HCT116 (cell line): ENCODE results near the gene CBFA2T3. TPM values are rescaled to one million over a fixed set of nuclear protein-coding genes. Genes with fewer than 3 reads are reported as not detected.

Experiments
- ATAC-seq: fragments of 200-7000 bp; cut with Tn5 transposase; 2 replicates; pipeline ENCODE4 v1.9.1; 2020; ENCODE audit warnings: mild to moderate bottlenecking, moderate library complexity
- BruUV-seq: library from RNA; stranded (reverse); fragments of 400-500 nt; replicated peaks from 2 replicates; lab custom pipeline; 2021; lab: Mats Ljungman, UMichigan
- CTCF ChIA-PET: fragments of 300-600 bp; sonication (Branson Sonifier 250); formaldehyde crosslinking; loops from one replicate; lab custom pipeline; 2021; ENCODE audit warnings: antibody characterized with exemption; lab: Charles Lee
- POLR2A ChIA-PET: fragments of 300-600, 350-600 bp; sonication (Branson Sonifier 250); formaldehyde crosslinking; loops from one replicate; lab custom pipeline; 2021; ENCODE audit warnings: antibody characterized with exemption; lab: Charles Lee
- RAD21 ChIA-PET, 2 experiments: fragments of 300-600 bp; sonication (Branson Sonifier 250); formaldehyde crosslinking; loops; one replicate each; lab custom pipeline; 2023; ENCODE audit warnings: low total read pairs in 2 of 2; ENCODE audit not compliant: uncharacterized antibody in 2 of 2, unreplicated experiment in 2 of 2, low non-redundant PET in 1 of 2; lab: Charles Lee
- DNase-seq: peaks from one replicate; pipeline ENCODE4 v3.0.0-alpha.2; 2010; ENCODE audit warnings: low read depth, low spot score
- H2AFZ ChIP-seq: fragments of 200-600 bp; shearing (Covaris generic), sonication (generic); 2 replicates; pipeline ENCODE4 v1.6.1; 2017; ENCODE audit warnings: low read depth, mixed run types, mixed read lengths, antibody characterized with exemption, low read length; ENCODE audit not compliant: poor library complexity, severe bottlenecking
- H3K27ac ChIP-seq: 2 replicates; pipeline ENCODE4 v1.5.1; 2012; ENCODE audit warnings: low read depth, low read length
- H3K27me3 ChIP-seq: fragments of 200-600 bp; sonication (generic); 2 replicates; pipeline ENCODE4 v1.6.1; 2016; ENCODE audit warnings: mixed run types, low read length, mixed read lengths; ENCODE audit not compliant: insufficient read depth
- H3K36me3 ChIP-seq, 2 experiments: fragments of 200-500 bp in 1 of 2; fragments of 200-600 bp in 1 of 2; sonication (Bioruptor generic) in 1 of 2; sonication (generic) in 1 of 2; 2 replicates each; pipeline versions ENCODE4 v1.5.1 to v1.6.1; 2014 to 2016; ENCODE audit warnings: low read length in 2 of 2, inconsistent platforms in 1 of 2, mixed read lengths in 1 of 2, mixed run types in 1 of 2; ENCODE audit not compliant: insufficient read depth in 2 of 2, control insufficient read depth in 1 of 2
- H3K4me1 ChIP-seq, 2 experiments: fragments of 200-600 bp in 1 of 2; sonication (generic) in 1 of 2; 2 replicates each; pipeline versions ENCODE4 v1.5.1 to v1.6.1; 2012 to 2017; ENCODE audit warnings: low read length in 2 of 2, inconsistent platforms in 1 of 2, mild to moderate bottlenecking in 1 of 2, mixed read lengths in 1 of 2, mixed run types in 1 of 2, moderate library complexity in 1 of 2; ENCODE audit not compliant: insufficient read depth in 2 of 2, control insufficient read depth in 1 of 2
- H3K4me2 ChIP-seq: fragments of 200-600 bp; sonication (generic); 2 replicates; pipeline ENCODE4 v1.6.1; 2017; ENCODE audit warnings: mixed run types, low read length, mixed read lengths
- H3K4me3 ChIP-seq, 2 experiments: fragments of 200-600 bp in 1 of 2; sonication (generic) in 1 of 2; replicated peaks in 1 of 2; 2 replicates each; pipeline ENCODE4 v1.5.1; 2011 to 2016; ENCODE audit warnings: low read length in 2 of 2, control low read depth in 1 of 2, low read depth in 1 of 2, mild to moderate bottlenecking in 1 of 2, mixed read lengths in 1 of 2, mixed run types in 1 of 2
- H3K79me2 ChIP-seq: fragments of 200-600 bp; sonication (generic); 2 replicates; pipeline ENCODE4 v1.6.1; 2017; ENCODE audit warnings: mild to moderate bottlenecking, mixed run types, low read length, moderate library complexity, mixed read lengths; ENCODE audit not compliant: insufficient read depth
- H3K9ac ChIP-seq: fragments of 200-600 bp; sonication (generic); 2 replicates; pipeline ENCODE4 v1.6.1; 2016; ENCODE audit warnings: low read length, mixed read lengths
- H3K9me2 ChIP-seq: fragments of 200-600 bp; sonication (generic), shearing (Covaris generic); 2 replicates; pipeline ENCODE4 v1.6.1; 2017; ENCODE audit warnings: mixed run types, mild to moderate bottlenecking, moderate library complexity; ENCODE audit not compliant: insufficient read depth
- H3K9me3 ChIP-seq, 2 experiments: fragments of 200-500 bp in 1 of 2; fragments of 200-600 bp in 1 of 2; sonication (Bioruptor generic) in 1 of 2; sonication (generic) in 1 of 2; 2 replicates each; pipeline ENCODE4 v1.6.1; 2014 to 2017; ENCODE audit warnings: low read length in 2 of 2, mixed read lengths in 2 of 2, inconsistent platforms in 1 of 2, low read depth in 1 of 2, mild to moderate bottlenecking in 1 of 2, mixed run types in 1 of 2, moderate library complexity in 1 of 2; ENCODE audit not compliant: control insufficient read depth in 1 of 2, insufficient read depth in 1 of 2
- H4K20me1 ChIP-seq: fragments of 200-600 bp; sonication (generic), shearing (Covaris generic); 2 replicates; pipeline ENCODE4 v1.6.1; 2017; ENCODE audit warnings: mixed run types, mild to moderate bottlenecking, moderate library complexity; ENCODE audit not compliant: insufficient read depth
- MAX ChIP-seq: IDR thresholded peaks from 2 replicates; pipeline ENCODE4 v1.6.1; 2012
- REST ChIP-seq: IDR thresholded peaks from 2 replicates; pipeline ENCODE4 v1.6.1; 2012; ENCODE audit warnings: low read depth
- SIN3A ChIP-seq: IDR thresholded peaks from 2 replicates; pipeline ENCODE4 v1.6.1; 2012; ENCODE audit warnings: low read depth
- intact Hi-C: fragments of 100-400 bp; cut with micrococcal nuclease; formaldehyde crosslinking; loops from 2 replicates; pipeline ENCODE4 v1.10.0; 2022
- total RNA-seq: library from RNA; stranded (reverse); gene quantifications from one replicate; pipeline ENCODE4 v1.2.1, GENCODE V29; 2021; ENCODE audit not compliant: unreplicated experiment

The CBFA2T3 gene
- total RNA-seq, 1 experiment from 2014 or later = 19.1 TPM

- no peak overlapping the region for H3K27ac ChIP-seq
- intact Hi-C loops = no loop called here
- no TSS peak for BruUV-seq
- H3K9ac ChIP-seq = no peak overlapping the region
- H2AFZ ChIP-seq = no peak overlapping the region
- no peaks in the 10 kb centered on the region for H3K36me3 ChIP-seq
- TF ChIP-seq REST = no peak
- TF ChIP-seq, all 23 proteins: peak for 0
- ChIA-PET CTCF (interaction anchor here (1.6 kb wide), 1 partner anchor 12 kb away, joined by 4 read pairs; no protein-coding TSS in a partner anchor), POLR2A (no interaction called here), RAD21 (no interaction called here)
- H3K4me3 ChIP-seq = no peak overlapping the region
- DNase-seq (no peak), ATAC-seq (no peak; the same call in 1 of the 2 replicates)
- no peaks in the 10 kb centered on the region for H3K79me2 ChIP-seq
- H3K4me1 ChIP-seq = no peaks in the 10 kb centered on the region
- no peaks in the 10 kb centered on the region for H4K20me1 ChIP-seq
- no peaks in the 10 kb centered on the region for H3K9me2 ChIP-seq
- no peaks in the 10 kb centered on the region for H3K9me3 ChIP-seq
- peaks cover 4% of the 10 kb centered on the region for H3K27me3 ChIP-seq
- H3K4me2 ChIP-seq = no peak overlapping the region
These were observed 23.9 kb downstream of the CBFA2T3 start for GRCh38 chr16:88953003-88953690.

- BruUV-seq = no TSS peak
These were observed 25.0 kb downstream of the CBFA2T3 start for GRCh38 chr16:88951989-88952388.

More at GRCh38 chr16:88951989-88952388, 25.0 kb downstream of the CBFA2T3 start:
- no peaks in the 10 kb centered on the region for H3K79me2 ChIP-seq
- no peaks in the 10 kb centered on the region for H3K36me3 ChIP-seq
- TF ChIP-seq REST (no peak), MAX (no peak), SIN3A (no peak)
- H3K4me3 ChIP-seq = no peak overlapping the region
- DNase-seq (no peak), ATAC-seq (no peak)
- POLR2A ChIA-PET = no interaction called here
- H3K27me3 ChIP-seq = peaks cover 2% of the 10 kb centered on the region
- no peak overlapping the region for H2AFZ ChIP-seq
- no peaks in the 10 kb centered on the region for H3K4me1 ChIP-seq
- RAD21 ChIA-PET = no interaction called here
- no peaks in the 10 kb centered on the region for H3K9me2 ChIP-seq
- CTCF ChIA-PET = interaction anchor here (1.6 kb wide), 1 partner anchor 11 kb away, joined by 4 read pairs; no protein-coding TSS in a partner anchor
- no peak overlapping the region for H3K4me2 ChIP-seq
- H3K9me3 ChIP-seq = no peaks in the 10 kb centered on the region
- H3K9ac ChIP-seq = no peak overlapping the region
- no peaks in the 10 kb centered on the region for H4K20me1 ChIP-seq
- intact Hi-C loops = no loop called here
- no peak overlapping the region for H3K27ac ChIP-seq
